ENCODE results near the gene MYOM3. TPM values are rescaled to one million over a fixed set of nuclear protein-coding genes. Genes with fewer than 3 reads are reported as not detected.

Gene MYOM3
- total and polyA plus RNA-seq, 2 of the 13 experiments (the other 11 are each of a cell fraction or from before 2014, with no cell fraction given): 5.8 to 15.3 TPM

- TF ChIP-seq ZBTB44 (CRISPR knock-in tag; IDR thresholded peaks at IDR 0.05) (no peak), ZC3H4 (CRISPR knock-in tag; IDR thresholded peaks at IDR 0.05; ENCODE audit: borderline replicate concordance) (peak; percentile 31; the same call in 1 of the 2 replicates), DNMT3B (CRISPR knock-in tag; conservative IDR thresholded peaks at IDR 0.05) (no peak), ZNF18 (CRISPR knock-in tag; IDR thresholded peaks at IDR 0.05; ENCODE audit: insufficient replicate concordance) (no peak), TSC22D2 (CRISPR knock-in tag; IDR thresholded peaks at IDR 0.05; ENCODE audit: borderline replicate concordance) (no peak), ZNF614 (CRISPR knock-in tag; IDR thresholded peaks at IDR 0.05; ENCODE audit: borderline replicate concordance) (no peak), AGO1 (IDR thresholded peaks at IDR 0.05; ENCODE audit: low read depth, low read length, poor library complexity, severe bottlenecking) (no peak), ZNF570 (CRISPR knock-in tag; IDR thresholded peaks at IDR 0.05; ENCODE audit: borderline replicate concordance) (no peak), LBX2 (CRISPR knock-in tag; IDR thresholded peaks at IDR 0.05; ENCODE audit: borderline replicate concordance) (0 out of 2 replicates have a peak, but pooled peaks have one; percentile 46), MYNN (CRISPR knock-in tag; IDR thresholded peaks at IDR 0.05; ENCODE audit: low read depth) (no peak), AGO2 (optimal IDR thresholded peaks at IDR 0.05; ENCODE audit: low read depth, low read length) (no peak), IRF2 (CRISPR knock-in tag; IDR thresholded peaks at IDR 0.05) (peak; percentile 37; the same call in 1 of the 2 replicates), SUZ12 (IDR thresholded peaks at IDR 0.05; ENCODE audit: low read depth, low read length) (no peak), ZNF280B (CRISPR knock-in tag; IDR thresholded peaks at IDR 0.05; ENCODE audit: borderline replicate concordance) (no peak), KMT2A (CRISPR knock-in tag; IDR thresholded peaks at IDR 0.05) (no peak; the same call in 1 of the 2 replicates), MLX (CRISPR knock-in tag; IDR thresholded peaks at IDR 0.05) (no peak), E2F2 (CRISPR knock-in tag; IDR thresholded peaks at IDR 0.05; ENCODE audit: borderline replicate concordance) (no peak), HOXA9 (CRISPR knock-in tag; IDR thresholded peaks at IDR 0.05; ENCODE audit: borderline replicate concordance) (no peak), ZNF414 (CRISPR knock-in tag; IDR thresholded peaks at IDR 0.05) (no peak), KLF6 (CRISPR knock-in tag; IDR thresholded peaks at IDR 0.05) (no peak)
These were observed 89.2 kb downstream of the MYOM3 start (continued) for GRCh38 chr1:24022581-24023361.

Measured in HepG2 (cell line).